Adrenal gland (tissue), 12 donors: ENCODE results near the gene NUP62. TPM values are rescaled to one million over a fixed set of nuclear protein-coding genes. Genes with fewer than 3 reads are reported as not detected.

Experiments used
- DNase-seq, 7 donors: peaks; one replicate each; pipeline ENCODE4 v3.0.0-alpha.2; 2019 to 2020
- H3K27ac ChIP-seq, 5 donors: fragments of 200-600 bp; sonication (generic) in 4 of 5; 1 replicate in 3 of 5; 2 replicates in 2 of 5; pipeline versions ENCODE4 v1.5.1 to v1.8.0; 2016 to 2020; ENCODE audit warnings: mild to moderate bottlenecking in 1 of 5
- H3K27me3 ChIP-seq: fragments of 200-600 bp; 2 replicates; pipeline ENCODE4 v1.8.0; 2021
- H3K36me3 ChIP-seq, 2 donors: fragments of 200-600 bp; replicated peaks in 1 of 2; 1 replicate in 1 of 2; 2 replicates in 1 of 2; pipeline versions ENCODE4 v1.5.1 to v1.8.0; 2018 to 2022
- H3K4me1 ChIP-seq, 2 donors: fragments of 200-600 bp; replicated peaks in 1 of 2; 1 replicate in 1 of 2; 2 replicates in 1 of 2; pipeline versions ENCODE4 v1.5.1 to v1.8.0; 2018 to 2021
- H3K4me3 ChIP-seq, 4 donors: fragments of 200-600 bp; sonication (generic) in 3 of 4; one replicate each; pipeline ENCODE4 v1.5.1; 2016 to 2018
- H3K9me3 ChIP-seq, 3 donors: fragments of 200-600 bp; sonication (generic) in 1 of 3; replicated peaks in 1 of 3; 1 replicate in 2 of 3; 2 replicates in 1 of 3; pipeline versions ENCODE4 v1.5.1 to v1.8.0; 2016 to 2021
- CTCF ChIP-seq, 6 experiments: fragments of 450-650 bp in 4 of 6; fragments of 200-600 bp in 2 of 6; sonication (generic) in 1 of 6; IDR thresholded peaks; 1 replicate in 5 of 6; 2 replicates in 1 of 6; pipeline versions ENCODE4 v1.5.1 to v1.8.0; 2016 to 2021; ENCODE audit warnings: antibody characterized with exemption in 6 of 6, mild to moderate bottlenecking in 2 of 6, moderate library complexity in 1 of 6
- POLR2A ChIP-seq, 2 donors: fragments of 450-650 bp; IDR thresholded peaks; one replicate each; pipeline ENCODE4 v1.6.1; 2017; ENCODE audit warnings: antibody characterized with exemption in 2 of 2, mild to moderate bottlenecking in 2 of 2, moderate library complexity in 1 of 2
- WGBS, 4 donors: extraction: QIAGEN DNeasy Blood & Tissue Kit in 2 of 4; methylation state at CpG; one replicate each; pipeline versions ENCODE4 v1.1.5 to v1.1.7; 2013 to 2017; 5-methylcytosine and 5-hydroxymethylcytosine counted together
- intact Hi-C, 2 donors: fragments of 100-400 bp; cut with DNase I; formaldehyde crosslinking; loops; one replicate each; pipeline versions ENCODE4 v1.14.1 to v1.15.0; 2022 to 2023
- polyA plus RNA-seq, 3 donors: library from polyadenylated mRNA; stranded (reverse); fragments of 200-250 nt in 2 of 3; fragments of 350-450 nt in 1 of 3; fragmentation: Illumina TruSeq in 1 of 3; extraction: RNeasy Lipid Tissue Mini Kit (QIAGEN cat#74804) in 1 of 3; gene quantifications; one replicate each; pipeline ENCODE4 v1.2.3, GENCODE V29; 2013 to 2014
- total RNA-seq, 9 donors: library from RNA; depleted of rRNA in 4 of 9; stranded (reverse); fragments of >200 nt in 4 of 9; fragments of 120-200 nt in 1 of 9; fragmentation: NEBNext Ultra II Directional in 1 of 9; extraction: Animal tissue kit (Norgen Biotek cat#: 25700) in 1 of 9; gene quantifications; one replicate each; pipeline versions ENCODE4 v1.1.0 to v1.2.4, GENCODE V29; 2013 to 2023
- donor health status: healthy with polysubstance abuse.
- donor health status: Bipolar disorder and iron deficiency.
- donor health status: DM: yes; HTN: yes; CAD: no.
- donor health status: DM: no; HTN: no; CAD: no.
- donor health status: DM: no; HTN: no; CAD: no.
- donor health status: DM: yes; HTN: yes; CAD: no.

The NUP62 gene
- total and polyA plus RNA-seq, 12 donors: 26.4 to 71.8 (median 48.3) TPM

- DNase-seq: peak; percentile 97 to 99 (median 99)
- Histone ChIP-seq H3K27ac (peak overlapping the region; percentile 84 to 99 (median 99)), H3K36me3 (peaks cover 0 to 29% of the 10 kb centered on the region in 2 donors), H3K4me3 (peak overlapping the region; percentile 84 to 95 (median 90)), H3K27me3 (no peaks in the 10 kb centered on the region), H3K9me3 (no peaks in the 10 kb centered on the region), H3K4me1 (peaks cover 16 to 26% of the 10 kb centered on the region in 2 donors)
- intact Hi-C loops: no loop called here
- 0% methylated on average over 11 to 46 of the region's 46 CpGs for WGBS, 4 donors
- TF ChIP-seq POLR2A (IDR thresholded peaks at IDR 0.05) (peak in 1 of 2 donors; percentile 42), CTCF (IDR thresholded peaks at IDR 0.05) (no peak)
Observed at GRCh38 chr19:49876422-49877019, 52.8 kb downstream of the NUP62 start.

GRCh38 chr19:49875857-49876421 is 53.4 kb downstream of the NUP62 start:
- H3K27me3 ChIP-seq: no peaks in the 10 kb centered on the region
- intact Hi-C loops: no loop called here
- peaks cover 0 to 29% of the 10 kb centered on the region in 2 donors for H3K36me3 ChIP-seq
- DNase-seq: peak; percentile 57 to 81 (median 67)
- peaks cover 16 to 31% of the 10 kb centered on the region in 2 donors for H3K4me1 ChIP-seq
- peak overlapping the region; percentile 84 to 99 (median 99) for H3K27ac ChIP-seq
- H3K4me3 ChIP-seq: peak overlapping the region; percentile 84 to 95 (median 90)
- TF ChIP-seq POLR2A (IDR thresholded peaks at IDR 0.05): no peak
- no peak for TF ChIP-seq CTCF (IDR thresholded peaks at IDR 0.05)
- no peaks in the 10 kb centered on the region for H3K9me3 ChIP-seq
- 1 to 3% (median 1%) methylated on average over 21 to 28 of the region's 28 CpGs for WGBS, 4 donors

- peaks cover 0 to 21% of the 10 kb centered on the region in 2 donors for H3K36me3 ChIP-seq
Observed at GRCh38 chr19:49875177-49875576, 54.1 kb downstream of the NUP62 start.

More at GRCh38 chr19:49875177-49875576, 54.1 kb downstream of the NUP62 start:
- TF ChIP-seq POLR2A (IDR thresholded peaks at IDR 0.05) (no peak), CTCF (IDR thresholded peaks at IDR 0.05) (no peak)
- Histone ChIP-seq H3K4me3 (peak overlapping the region in 1 of 4 donors; percentile 84), H3K9me3 (no peaks in the 10 kb centered on the region), H3K27me3 (no peaks in the 10 kb centered on the region), H3K27ac (peak overlapping the region in 4 of 5 donors; percentile 96 to 99 (median 99)), H3K4me1 (peaks cover 23 to 39% of the 10 kb centered on the region in 2 donors)
- intact Hi-C loops: no loop called here
- 71 to 90% (median 81%) methylated on average over 3 to 4 of the region's 4 CpGs for WGBS, 4 donors
- DNase-seq: no peak
